ENCODE results near the gene AGAP3. TPM values are rescaled to one million over a fixed set of nuclear protein-coding genes. Genes with fewer than 3 reads are reported as not detected.

Gene AGAP3
- total RNA-seq, 3 donors from 2014 or later = 29.7 to 46.3 (median 35.1) TPM

GRCh38 chr7:151062399-151063211 lies 23.7 kb upstream of the AGAP3 start:
- Mint-ChIP-seq H3K27me3 (ENCODE audit: low read depth) (no peaks in the 10 kb centered on the region), H3K4me3 (no peak overlapping the region), H3K9me3 (no peaks in the 10 kb centered on the region), H3K36me3 (ENCODE audit: insufficient read depth) (peaks cover 8% of the 10 kb centered on the region), H3K4me1 (ENCODE audit: low read depth) (peaks cover 20% of the 10 kb centered on the region)
- no peak for DNase-seq
- ATAC-seq = no peak

- DNase-seq = no peak
- H3K4me3 Mint-ChIP-seq = no peak overlapping the region
- H3K9me3 Mint-ChIP-seq = no peaks in the 10 kb centered on the region
- peaks cover 12% of the 10 kb centered on the region for H3K36me3 Mint-ChIP-seq (ENCODE audit: insufficient read depth)
- H3K27me3 Mint-ChIP-seq (ENCODE audit: low read depth) = no peaks in the 10 kb centered on the region
- peaks cover 19% of the 10 kb centered on the region for H3K4me1 Mint-ChIP-seq (ENCODE audit: low read depth)
- no peak for ATAC-seq
Observed at GRCh38 chr7:151063212-151063561, 23.1 kb upstream of the AGAP3 start.

- H3K4me1 Mint-ChIP-seq (ENCODE audit: low read depth) = peaks cover 13% of the 10 kb centered on the region
- no peaks in the 10 kb centered on the region for H3K9me3 Mint-ChIP-seq
- H3K27me3 Mint-ChIP-seq (ENCODE audit: low read depth) = no peaks in the 10 kb centered on the region
- no peak for ATAC-seq
- H3K36me3 Mint-ChIP-seq (ENCODE audit: insufficient read depth) = peaks cover 16% of the 10 kb centered on the region
- DNase-seq = no peak
- H3K4me3 Mint-ChIP-seq = no peak overlapping the region
Observed at GRCh38 chr7:151064454-151064853, 21.8 kb upstream of the AGAP3 start.

- Mint-ChIP-seq H3K36me3 (ENCODE audit: insufficient read depth) (peaks cover 16% of the 10 kb centered on the region), H3K4me3 (no peak overlapping the region), H3K4me1 (ENCODE audit: low read depth) (peaks cover 13% of the 10 kb centered on the region), H3K9me3 (no peaks in the 10 kb centered on the region), H3K27me3 (ENCODE audit: low read depth) (no peaks in the 10 kb centered on the region)
- no peak for DNase-seq
- ATAC-seq = no peak
Observed at GRCh38 chr7:151064993-151065392, 21.3 kb upstream of the AGAP3 start.

- Mint-ChIP-seq H3K4me3 (no peak overlapping the region), H3K27me3 (ENCODE audit: low read depth) (no peaks in the 10 kb centered on the region), H3K36me3 (ENCODE audit: insufficient read depth) (peaks cover 16% of the 10 kb centered on the region), H3K4me1 (ENCODE audit: low read depth) (peaks cover 9% of the 10 kb centered on the region), H3K9me3 (no peaks in the 10 kb centered on the region)
- DNase-seq (no peak), ATAC-seq (no peak)
Observed at GRCh38 chr7:151065516-151065915, 20.8 kb upstream of the AGAP3 start.

- Mint-ChIP-seq H3K36me3 (ENCODE audit: insufficient read depth) (peaks cover 16% of the 10 kb centered on the region), H3K9me3 (no peaks in the 10 kb centered on the region), H3K27me3 (ENCODE audit: low read depth) (no peaks in the 10 kb centered on the region), H3K4me3 (no peak overlapping the region), H3K4me1 (ENCODE audit: low read depth) (peaks cover 3% of the 10 kb centered on the region)
- ATAC-seq (no peak), DNase-seq (no peak)
Observed at GRCh38 chr7:151066273-151066974, 19.9 kb upstream of the AGAP3 start.

GRCh38 chr7:151068069-151068773 lies 18.1 kb upstream of the AGAP3 start:
- no peaks in the 10 kb centered on the region for H3K27me3 Mint-ChIP-seq (ENCODE audit: low read depth)
- H3K4me3 Mint-ChIP-seq = no peak overlapping the region
- H3K36me3 Mint-ChIP-seq (ENCODE audit: insufficient read depth) = peaks cover 16% of the 10 kb centered on the region
- H3K9me3 Mint-ChIP-seq = no peaks in the 10 kb centered on the region
- H3K4me1 Mint-ChIP-seq (ENCODE audit: low read depth) = no peaks in the 10 kb centered on the region
- no peak for ATAC-seq
- no peak for DNase-seq

- H3K36me3 Mint-ChIP-seq (ENCODE audit: insufficient read depth) = peaks cover 16% of the 10 kb centered on the region
- DNase-seq = no peak
- H3K27me3 Mint-ChIP-seq (ENCODE audit: low read depth) = no peaks in the 10 kb centered on the region
- no peak overlapping the region for H3K4me3 Mint-ChIP-seq
- ATAC-seq = no peak
- no peaks in the 10 kb centered on the region for H3K9me3 Mint-ChIP-seq
- H3K4me1 Mint-ChIP-seq (ENCODE audit: low read depth) = no peaks in the 10 kb centered on the region
Observed at GRCh38 chr7:151069841-151070573, 16.3 kb upstream of the AGAP3 start.

- peaks cover 14% of the 10 kb centered on the region for H3K36me3 Mint-ChIP-seq (ENCODE audit: insufficient read depth)
Observed at GRCh38 chr7:151070574-151070960, 15.7 kb upstream of the AGAP3 start.

GRCh38 chr7:151071032-151071866 lies 15.0 kb upstream of the AGAP3 start:
- Mint-ChIP-seq H3K4me3 (no peak overlapping the region), H3K9me3 (no peaks in the 10 kb centered on the region), H3K4me1 (ENCODE audit: low read depth) (no peaks in the 10 kb centered on the region), H3K27me3 (ENCODE audit: low read depth) (no peaks in the 10 kb centered on the region), H3K36me3 (ENCODE audit: insufficient read depth) (peaks cover 18% of the 10 kb centered on the region)
- ATAC-seq = no peak
- DNase-seq = no peak

More at GRCh38 chr7:151070574-151070960, 15.7 kb upstream of the AGAP3 start:
- no peak for ATAC-seq
- DNase-seq = no peak
- Mint-ChIP-seq H3K4me3 (no peak overlapping the region), H3K27me3 (ENCODE audit: low read depth) (no peaks in the 10 kb centered on the region), H3K4me1 (ENCODE audit: low read depth) (no peaks in the 10 kb centered on the region), H3K9me3 (no peaks in the 10 kb centered on the region)

- H3K4me1 Mint-ChIP-seq (ENCODE audit: low read depth) = peaks cover 7% of the 10 kb centered on the region
- H3K36me3 Mint-ChIP-seq (ENCODE audit: insufficient read depth) = peaks cover 15% of the 10 kb centered on the region
- H3K9me3 Mint-ChIP-seq = no peaks in the 10 kb centered on the region
- ATAC-seq (no peak), DNase-seq (no peak)
- H3K27me3 Mint-ChIP-seq (ENCODE audit: low read depth) = no peaks in the 10 kb centered on the region
- H3K4me3 Mint-ChIP-seq = no peak overlapping the region
Observed at GRCh38 chr7:151073990-151074389, 12.3 kb upstream of the AGAP3 start.

- ATAC-seq = no peak
- H3K9me3 Mint-ChIP-seq = no peaks in the 10 kb centered on the region
- peaks cover 14% of the 10 kb centered on the region for H3K4me1 Mint-ChIP-seq (ENCODE audit: low read depth)
- H3K36me3 Mint-ChIP-seq (ENCODE audit: insufficient read depth) = peaks cover 10% of the 10 kb centered on the region
- H3K27me3 Mint-ChIP-seq (ENCODE audit: low read depth) = no peaks in the 10 kb centered on the region
- DNase-seq = no peak
- H3K4me3 Mint-ChIP-seq = no peak overlapping the region
Observed at GRCh38 chr7:151074817-151075661, 11.2 kb upstream of the AGAP3 start.

GRCh38 chr7:151075662-151075971 lies 10.7 kb upstream of the AGAP3 start:
- no peak for ATAC-seq
- no peaks in the 10 kb centered on the region for H3K27me3 Mint-ChIP-seq (ENCODE audit: low read depth)
- no peaks in the 10 kb centered on the region for H3K9me3 Mint-ChIP-seq
- no peak overlapping the region for H3K4me3 Mint-ChIP-seq
- no peak for DNase-seq
- H3K36me3 Mint-ChIP-seq (ENCODE audit: insufficient read depth) = peaks cover 10% of the 10 kb centered on the region
- H3K4me1 Mint-ChIP-seq (ENCODE audit: low read depth) = peaks cover 15% of the 10 kb centered on the region
